ENCODE data around the gene POU5F1.

POU5F1 gene

GRCh38 chr6:31158863-31159855 is 11.3 kb downstream of the POU5F1 start:
- Mint-ChIP-seq H3K4me3 (peak overlapping the region; percentile 82), H3K4me1 (peaks cover 28% of the 10 kb centered on the region), H3K36me3 (ENCODE audit: insufficient read depth) (peaks cover 14% of the 10 kb centered on the region), H3K27ac (ENCODE audit: low read depth) (peak overlapping the region; percentile 83), H3K9me3 (no peaks in the 10 kb centered on the region), H3K27me3 (no peaks in the 10 kb centered on the region)
- DNase-seq (ENCODE audit: low spot score in 2 of 2) (no peak), ATAC-seq (replicated peaks; ENCODE audit: extremely low read depth, poor library complexity, severe bottlenecking) (peak; percentile 15)

- no peaks in the 10 kb centered on the region for H3K9me3 Mint-ChIP-seq
- H3K4me1 Mint-ChIP-seq, result peaks cover 28% of the 10 kb centered on the region
- DNase-seq (ENCODE audit: low spot score in 2 of 2) (peak; percentile 96 to 98), ATAC-seq (replicated peaks; ENCODE audit: extremely low read depth, poor library complexity, severe bottlenecking) (peak; percentile 93)
- no peaks in the 10 kb centered on the region for H3K27me3 Mint-ChIP-seq
- peaks cover 14% of the 10 kb centered on the region for H3K36me3 Mint-ChIP-seq (ENCODE audit: insufficient read depth)
- peak within 1 kb of the TSS; percentile 82 for H3K4me3 Mint-ChIP-seq
- peak within 1 kb of the TSS; percentile 83 for H3K27ac Mint-ChIP-seq (ENCODE audit: low read depth)
Observed at GRCh38 chr6:31158140-31158862, 12.2 kb downstream of the POU5F1 start, which contains the start of gene TCF19. Gene TCF19, plus strand, starts transcription at chr6:31158589. Its CDS starts 881 bp downstream, at chr6:31159470.

GRCh38 chr6:31157513-31158139 is 12.9 kb downstream of the POU5F1 start, which contains the start of gene CCHCR1:
Gene CCHCR1, minus strand, starts transcription at chr6:31157802. Its CDS starts 202 bp downstream, at chr6:31157600.
- Mint-ChIP-seq H3K4me1 (peaks cover 28% of the 10 kb centered on the region), H3K9me3 (no peaks in the 10 kb centered on the region), H3K36me3 (ENCODE audit: insufficient read depth) (peaks cover 14% of the 10 kb centered on the region), H3K27me3 (no peaks in the 10 kb centered on the region), H3K27ac (ENCODE audit: low read depth) (peak within 1 kb of the TSS; percentile 83), H3K4me3 (peak within 1 kb of the TSS; percentile 82)
- DNase-seq (ENCODE audit: low spot score in 2 of 2), result no peak
- peak; percentile 27 for ATAC-seq (replicated peaks; ENCODE audit: extremely low read depth, poor library complexity, severe bottlenecking)

- H3K4me3 Mint-ChIP-seq, result no peak overlapping the region
- H3K27me3 Mint-ChIP-seq, result no peaks in the 10 kb centered on the region
- DNase-seq (ENCODE audit: low spot score in 2 of 2) (no peak), ATAC-seq (replicated peaks; ENCODE audit: extremely low read depth, poor library complexity, severe bottlenecking) (no peak)
- peaks cover 28% of the 10 kb centered on the region for H3K4me1 Mint-ChIP-seq
- no peaks in the 10 kb centered on the region for H3K9me3 Mint-ChIP-seq
- H3K27ac Mint-ChIP-seq (ENCODE audit: low read depth), result no peak overlapping the region
- H3K36me3 Mint-ChIP-seq (ENCODE audit: insufficient read depth), result peaks cover 12% of the 10 kb centered on the region
Observed at GRCh38 chr6:31156641-31157040, 13.8 kb downstream of the POU5F1 start.

- Mint-ChIP-seq H3K36me3 (ENCODE audit: insufficient read depth) (peaks cover 7% of the 10 kb centered on the region), H3K27ac (ENCODE audit: low read depth) (no peak overlapping the region), H3K9me3 (no peaks in the 10 kb centered on the region), H3K4me3 (no peak overlapping the region), H3K27me3 (no peaks in the 10 kb centered on the region), H3K4me1 (peaks cover 22% of the 10 kb centered on the region)
- ATAC-seq (replicated peaks; ENCODE audit: extremely low read depth, poor library complexity, severe bottlenecking), result no peak
- DNase-seq (ENCODE audit: low spot score in 2 of 2), result no peak
Observed at GRCh38 chr6:31154436-31154835, 16.0 kb downstream of the POU5F1 start.

GRCh38 chr6:31152781-31153180 is 17.7 kb downstream of the POU5F1 start:
- no peak overlapping the region for H3K27ac Mint-ChIP-seq (ENCODE audit: low read depth)
- ATAC-seq (replicated peaks; ENCODE audit: extremely low read depth, poor library complexity, severe bottlenecking), result no peak
- no peak overlapping the region for H3K4me3 Mint-ChIP-seq
- no peaks in the 10 kb centered on the region for H3K9me3 Mint-ChIP-seq
- H3K4me1 Mint-ChIP-seq, result peaks cover 6% of the 10 kb centered on the region
- H3K36me3 Mint-ChIP-seq (ENCODE audit: insufficient read depth), result peaks cover 2% of the 10 kb centered on the region
- H3K27me3 Mint-ChIP-seq, result no peaks in the 10 kb centered on the region
- DNase-seq (ENCODE audit: low spot score in 2 of 2), result no peak

GRCh38 chr6:31149827-31150447 is 20.5 kb downstream of the POU5F1 start:
- DNase-seq (ENCODE audit: low spot score in 2 of 2), result no peak
- ATAC-seq (replicated peaks; ENCODE audit: extremely low read depth, poor library complexity, severe bottlenecking), result no peak
- Mint-ChIP-seq H3K4me1 (no peaks in the 10 kb centered on the region), H3K9me3 (no peaks in the 10 kb centered on the region), H3K4me3 (no peak overlapping the region), H3K27ac (ENCODE audit: low read depth) (no peak overlapping the region), H3K36me3 (ENCODE audit: insufficient read depth) (peaks cover 2% of the 10 kb centered on the region), H3K27me3 (no peaks in the 10 kb centered on the region)

GRCh38 chr6:31145386-31145785 is 25.1 kb downstream of the POU5F1 start:
- Mint-ChIP-seq H3K4me1 (no peaks in the 10 kb centered on the region), H3K27ac (ENCODE audit: low read depth) (no peak overlapping the region), H3K27me3 (no peaks in the 10 kb centered on the region), H3K36me3 (ENCODE audit: insufficient read depth) (peaks cover 11% of the 10 kb centered on the region), H3K4me3 (no peak overlapping the region), H3K9me3 (no peaks in the 10 kb centered on the region)
- no peak for DNase-seq (ENCODE audit: low spot score in 2 of 2)
- ATAC-seq (replicated peaks; ENCODE audit: extremely low read depth, poor library complexity, severe bottlenecking), result no peak

- H3K27me3 Mint-ChIP-seq, result no peaks in the 10 kb centered on the region
- peak overlapping the region; percentile 65 for H3K27ac Mint-ChIP-seq (ENCODE audit: low read depth)
- no peaks in the 10 kb centered on the region for H3K9me3 Mint-ChIP-seq
- H3K36me3 Mint-ChIP-seq (ENCODE audit: insufficient read depth), result peaks cover 11% of the 10 kb centered on the region
- H3K4me3 Mint-ChIP-seq, result no peak overlapping the region
- no peaks in the 10 kb centered on the region for H3K4me1 Mint-ChIP-seq
- ATAC-seq (replicated peaks; ENCODE audit: extremely low read depth, poor library complexity, severe bottlenecking), result no peak
- no peak for DNase-seq (ENCODE audit: low spot score in 2 of 2)
Observed at GRCh38 chr6:31144970-31145340, 25.5 kb downstream of the POU5F1 start.

- no peaks in the 10 kb centered on the region for H3K9me3 Mint-ChIP-seq
- ATAC-seq (replicated peaks; ENCODE audit: extremely low read depth, poor library complexity, severe bottlenecking) (no peak), DNase-seq (ENCODE audit: low spot score in 2 of 2) (no peak)
- no peaks in the 10 kb centered on the region for H3K4me1 Mint-ChIP-seq
- no peak overlapping the region for H3K4me3 Mint-ChIP-seq
- peak overlapping the region; percentile 65 for H3K27ac Mint-ChIP-seq (ENCODE audit: low read depth)
- peaks cover 13% of the 10 kb centered on the region for H3K36me3 Mint-ChIP-seq (ENCODE audit: insufficient read depth)
- H3K27me3 Mint-ChIP-seq, result no peaks in the 10 kb centered on the region
Observed at GRCh38 chr6:31144296-31144969, 26.0 kb downstream of the POU5F1 start.

- no peaks in the 10 kb centered on the region for H3K9me3 Mint-ChIP-seq
- ATAC-seq (replicated peaks; ENCODE audit: extremely low read depth, poor library complexity, severe bottlenecking), result no peak
Observed at GRCh38 chr6:31143148-31143547, 27.3 kb downstream of the POU5F1 start.

More at GRCh38 chr6:31143148-31143547, 27.3 kb downstream of the POU5F1 start:
- Mint-ChIP-seq H3K27me3 (no peaks in the 10 kb centered on the region), H3K36me3 (ENCODE audit: insufficient read depth) (peaks cover 13% of the 10 kb centered on the region), H3K4me1 (no peaks in the 10 kb centered on the region), H3K4me3 (no peak overlapping the region), H3K27ac (ENCODE audit: low read depth) (no peak overlapping the region)
- DNase-seq (ENCODE audit: low spot score in 2 of 2), result no peak
